SK-N-SH treated with all-trans-retinoic acid at 6 μM for 48 hours (cell line): ENCODE results near the gene DNASE1L1.

Source experiments
- ATAC-seq: fragments of 200-7000 bp; cut with Tn5 transposase; 3 replicates; pipeline ENCODE4 v1.9.1; 2020; ENCODE audit warnings: mild to moderate bottlenecking, moderate library complexity
- BACH2 ChIP-seq: fragments of 250-450 bp; sonication (Bioruptor Pico); IDR thresholded peaks from 2 replicates; pipeline ENCODE4 v1.9.0; 2021; ENCODE audit warnings: mild to moderate bottlenecking, borderline replicate concordance
- CREB5 ChIP-seq: fragments of 250-450 bp; sonication (Bioruptor Pico); IDR thresholded peaks from 2 replicates; pipeline ENCODE4 v1.5.1; 2020; ENCODE audit warnings: low read depth, mild to moderate bottlenecking, moderate library complexity
- ESRRG ChIP-seq: fragments of 250-450 bp; sonication (Bioruptor Pico); IDR thresholded peaks from 2 replicates; pipeline ENCODE4 v1.6.1; 2021; ENCODE audit warnings: mild to moderate bottlenecking
- GLIS3 ChIP-seq: fragments of 250-450 bp; sonication (Bioruptor Pico); IDR thresholded peaks from 2 replicates; pipeline ENCODE4 v1.5.0; 2020; ENCODE audit warnings: mild to moderate bottlenecking, moderate library complexity
- OSR1 ChIP-seq: fragments of 250-450 bp; sonication (Bioruptor Pico); IDR thresholded peaks from 2 replicates; pipeline ENCODE4 v1.8.0; 2022; ENCODE audit warnings: moderate library complexity, mild to moderate bottlenecking, inconsistent platforms
- PATZ1 ChIP-seq: fragments of 250-450 bp; sonication (Bioruptor Pico); IDR thresholded peaks from 2 replicates; pipeline ENCODE4 v1.8.0; 2020; ENCODE audit warnings: mild to moderate bottlenecking, moderate library complexity, borderline replicate concordance
- POU6F1 ChIP-seq: fragments of 250-450 bp; sonication (Bioruptor Pico); IDR thresholded peaks from 2 replicates; pipeline ENCODE4 v1.8.0; 2021; ENCODE audit warnings: low read depth, mild to moderate bottlenecking, moderate library complexity, borderline replicate concordance
- PPARA ChIP-seq: fragments of 250-450 bp; sonication (Bioruptor Pico); IDR thresholded peaks from 2 replicates; pipeline ENCODE4 v1.5.0; 2020; ENCODE audit warnings: mild to moderate bottlenecking, borderline replicate concordance
- RARB ChIP-seq: fragments of 250-450 bp; sonication (Bioruptor Pico); IDR thresholded peaks from 2 replicates; pipeline ENCODE4 v1.8.0; 2021; ENCODE audit warnings: mild to moderate bottlenecking, moderate library complexity
- SNAI2 ChIP-seq: fragments of 250-450 bp; sonication (Bioruptor Pico); IDR thresholded peaks from 2 replicates; pipeline ENCODE4 v1.5.0; 2020; ENCODE audit warnings: mild to moderate bottlenecking, moderate library complexity
- TCF4 ChIP-seq: fragments of 250-450 bp; sonication (Bioruptor Pico); IDR thresholded peaks from 2 replicates; pipeline ENCODE4 v1.8.0; 2021; ENCODE audit warnings: mild to moderate bottlenecking, moderate library complexity, borderline replicate concordance
- TOX ChIP-seq: fragments of 250-450 bp; sonication (Bioruptor Pico); IDR thresholded peaks from 2 replicates; pipeline ENCODE4 v1.8.0; 2021; ENCODE audit warnings: mild to moderate bottlenecking, moderate library complexity, borderline replicate concordance
- TSHZ2 ChIP-seq: fragments of 250-450 bp; sonication (Bioruptor Pico); IDR thresholded peaks from 2 replicates; pipeline ENCODE4 v1.5.0; 2020; ENCODE audit warnings: mild to moderate bottlenecking, moderate library complexity
- ZC3H10 ChIP-seq: fragments of 250-450 bp; sonication (Bioruptor Pico); IDR thresholded peaks from 2 replicates; pipeline ENCODE4 v1.5.1; 2021; ENCODE audit warnings: mild to moderate bottlenecking, moderate library complexity
- ZFP3 ChIP-seq: fragments of 250-450 bp; sonication (Bioruptor Pico); IDR thresholded peaks from 2 replicates; pipeline ENCODE4 v1.5.0; 2020; ENCODE audit warnings: mild to moderate bottlenecking, moderate library complexity
- ZFP30 ChIP-seq: fragments of 450-650 bp; formaldehyde crosslinking; IDR thresholded peaks from 2 replicates; pipeline ENCODE4 v1.5.0; 2022; ENCODE audit warnings: mild to moderate bottlenecking, moderate library complexity
- ZNF565 ChIP-seq: fragments of 450-650 bp; formaldehyde crosslinking; conservative IDR thresholded peaks from 2 replicates; pipeline ENCODE4 v1.5.0; 2020; ENCODE audit warnings: low read depth, mild to moderate bottlenecking, moderate library complexity
- ZNF70 ChIP-seq: fragments of 450-650 bp; formaldehyde crosslinking; IDR thresholded peaks from 2 replicates; pipeline ENCODE4 v1.5.0; 2020; ENCODE audit warnings: mild to moderate bottlenecking, moderate library complexity
- ZNF8 ChIP-seq: fragments of 450-650 bp; formaldehyde crosslinking; IDR thresholded peaks from 2 replicates; pipeline ENCODE4 v1.5.0; 2020; ENCODE audit warnings: mild to moderate bottlenecking, moderate library complexity

DNASE1L1 gene

GRCh38 chrX:154372612-154373022 is 36.4 kb downstream of the DNASE1L1 start:
- no peak for TF ChIP-seq CREB5 (CRISPR knock-in tag)
- no peak for TF ChIP-seq OSR1 (CRISPR knock-in tag)
- no peak for TF ChIP-seq ZC3H10 (CRISPR knock-in tag)
- TF ChIP-seq GLIS3 (CRISPR knock-in tag) = no peak
- no peak for TF ChIP-seq TOX (CRISPR knock-in tag)
- no peak for TF ChIP-seq BACH2 (CRISPR knock-in tag)
- no peak for TF ChIP-seq TSHZ2 (CRISPR knock-in tag)
- TF ChIP-seq ZNF565 (CRISPR knock-in tag) = no peak
- no peak for TF ChIP-seq POU6F1
- no peak for TF ChIP-seq PPARA (CRISPR knock-in tag)
- TF ChIP-seq TCF4 (CRISPR knock-in tag) = no peak
- no peak for TF ChIP-seq ZNF70 (CRISPR knock-in tag)
- no peak for ATAC-seq

GRCh38 chrX:154371789-154372300 is 37.2 kb downstream of the DNASE1L1 start:
- no peak for TF ChIP-seq CREB5 (CRISPR knock-in tag)
- no peak for TF ChIP-seq ZNF70 (CRISPR knock-in tag)
- TF ChIP-seq POU6F1 = no peak
- no peak for TF ChIP-seq SNAI2 (CRISPR knock-in tag)
- no peak for TF ChIP-seq TCF4 (CRISPR knock-in tag)
- no peak for TF ChIP-seq ZC3H10 (CRISPR knock-in tag)
- no peak for TF ChIP-seq ZNF565 (CRISPR knock-in tag)
- TF ChIP-seq TOX (CRISPR knock-in tag) = no peak
- no peak for TF ChIP-seq ZFP3
- TF ChIP-seq RARB (CRISPR knock-in tag) = no peak
- TF ChIP-seq ZFP30 (CRISPR knock-in tag) = no peak
- TF ChIP-seq BACH2 (CRISPR knock-in tag) = no peak
- TF ChIP-seq PATZ1 (CRISPR knock-in tag) = no peak
- no peak for TF ChIP-seq ZNF8 (CRISPR knock-in tag)
- no peak for TF ChIP-seq GLIS3 (CRISPR knock-in tag)
- no peak for TF ChIP-seq ESRRG (CRISPR knock-in tag)
- no peak for ATAC-seq
